ENCODE results near the gene ADA. TPM values are rescaled to one million over a fixed set of nuclear protein-coding genes. Genes with fewer than 3 reads are reported as not detected.
A peak's percentile ranks its signal among the peaks of the same experiment; 100 is the strongest.

The ADA gene
- total RNA-seq, 1 donor from 2014 or later, result 8.2 TPM

DNA sequence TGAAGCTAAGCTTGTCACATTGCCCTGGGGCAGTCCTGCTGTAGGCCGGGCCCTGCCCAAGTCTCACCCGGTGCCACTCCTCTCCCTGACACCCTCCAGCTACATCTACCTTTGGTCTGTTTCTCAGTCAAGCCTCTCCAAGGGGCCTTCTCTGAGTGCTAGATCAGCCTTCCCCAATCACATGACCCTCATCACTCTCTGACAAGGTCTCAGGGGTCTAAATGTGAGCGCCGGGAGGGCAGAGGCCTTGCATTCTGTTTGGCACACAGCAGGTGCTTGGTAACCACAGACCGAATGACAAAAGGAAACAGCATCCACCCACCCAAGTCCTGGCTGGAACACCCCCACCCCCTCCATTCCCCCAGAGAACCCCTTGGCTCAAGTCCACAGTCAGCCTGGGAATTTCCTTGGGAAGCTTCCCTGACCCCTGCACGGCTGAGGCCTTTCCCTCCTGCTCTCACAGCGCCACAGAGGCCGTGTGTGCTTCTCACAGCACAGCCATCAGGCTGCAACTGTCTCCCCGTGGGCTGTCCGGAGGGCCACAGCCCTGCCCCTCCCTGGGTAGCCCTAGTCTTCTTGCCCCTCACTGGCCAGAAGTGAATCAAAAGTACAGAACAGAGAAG, 36.2 kb downstream of the ADA start:
- TF ChIP-seq CTCF (conservative IDR thresholded peaks at IDR 0.05), result no peak
- DNase-seq (ENCODE audit: low read depth, low spot score), result no peak
- H3K27ac Mint-ChIP-seq (ENCODE audit: unreplicated experiment), result peak overlapping the region; percentile 12
- peaks cover 8% of the 10 kb centered on the region for H3K36me3 Mint-ChIP-seq (ENCODE audit: low read depth)
- H3K4me3 Mint-ChIP-seq, result no peak overlapping the region
- no peaks in the 10 kb centered on the region for H3K9me3 Mint-ChIP-seq
- no peaks in the 10 kb centered on the region for H3K27me3 Mint-ChIP-seq (ENCODE audit: low read depth)
- peaks cover 17% of the 10 kb centered on the region for H3K4me1 Mint-ChIP-seq

- Mint-ChIP-seq H3K36me3 (ENCODE audit: low read depth) (peaks cover under 1% of the 10 kb centered on the region), H3K27me3 (ENCODE audit: low read depth) (no peaks in the 10 kb centered on the region), H3K4me1 (peaks cover 24% of the 10 kb centered on the region), H3K4me3 (no peak overlapping the region), H3K27ac (ENCODE audit: unreplicated experiment) (peak overlapping the region; percentile 6), H3K9me3 (no peaks in the 10 kb centered on the region)
- no peak for DNase-seq (ENCODE audit: low read depth, low spot score)
- no peak for TF ChIP-seq CTCF (conservative IDR thresholded peaks at IDR 0.05)
Observed at GRCh38 chr20:44614525-44614924, 37.0 kb downstream of the ADA start.

DNA sequence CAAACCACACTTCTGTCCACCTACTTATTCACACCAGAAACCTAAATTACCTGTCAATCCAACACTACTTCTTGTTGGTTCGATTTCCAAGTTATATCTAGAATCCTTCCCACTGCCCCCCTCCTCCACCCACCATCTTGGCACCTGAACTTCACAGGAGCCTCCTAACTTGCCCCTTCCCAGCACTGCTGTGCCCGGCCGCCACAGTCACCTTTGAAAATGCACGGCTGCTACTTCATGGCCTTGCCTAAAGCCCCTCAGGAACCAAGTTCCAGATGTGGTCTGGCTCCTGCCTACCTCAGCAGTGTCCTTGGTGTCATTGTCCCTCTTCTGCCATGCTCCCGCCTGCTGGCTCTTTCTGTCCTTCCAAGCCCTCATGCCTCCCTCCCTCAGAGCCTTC, 37.9 kb downstream of the ADA start:
- peaks cover 29% of the 10 kb centered on the region for H3K4me1 Mint-ChIP-seq
- no peak for DNase-seq (ENCODE audit: low read depth, low spot score)
- H3K4me3 Mint-ChIP-seq, result no peak overlapping the region
- H3K27ac Mint-ChIP-seq (ENCODE audit: unreplicated experiment), result no peak overlapping the region
- no peaks in the 10 kb centered on the region for H3K27me3 Mint-ChIP-seq (ENCODE audit: low read depth)
- no peak for TF ChIP-seq CTCF (conservative IDR thresholded peaks at IDR 0.05)
- no peaks in the 10 kb centered on the region for H3K9me3 Mint-ChIP-seq
- no peaks in the 10 kb centered on the region for H3K36me3 Mint-ChIP-seq (ENCODE audit: low read depth)

- Mint-ChIP-seq H3K4me3 (no peak overlapping the region), H3K36me3 (ENCODE audit: low read depth) (no peaks in the 10 kb centered on the region), H3K27ac (ENCODE audit: unreplicated experiment) (no peak overlapping the region), H3K27me3 (ENCODE audit: low read depth) (no peaks in the 10 kb centered on the region), H3K4me1 (peaks cover 20% of the 10 kb centered on the region), H3K9me3 (no peaks in the 10 kb centered on the region)
- DNase-seq (ENCODE audit: low read depth, low spot score), result no peak
- TF ChIP-seq CTCF (conservative IDR thresholded peaks at IDR 0.05), result no peak
Observed at GRCh38 chr20:44610313-44610962, 41.1 kb downstream of the ADA start.

DNA sequence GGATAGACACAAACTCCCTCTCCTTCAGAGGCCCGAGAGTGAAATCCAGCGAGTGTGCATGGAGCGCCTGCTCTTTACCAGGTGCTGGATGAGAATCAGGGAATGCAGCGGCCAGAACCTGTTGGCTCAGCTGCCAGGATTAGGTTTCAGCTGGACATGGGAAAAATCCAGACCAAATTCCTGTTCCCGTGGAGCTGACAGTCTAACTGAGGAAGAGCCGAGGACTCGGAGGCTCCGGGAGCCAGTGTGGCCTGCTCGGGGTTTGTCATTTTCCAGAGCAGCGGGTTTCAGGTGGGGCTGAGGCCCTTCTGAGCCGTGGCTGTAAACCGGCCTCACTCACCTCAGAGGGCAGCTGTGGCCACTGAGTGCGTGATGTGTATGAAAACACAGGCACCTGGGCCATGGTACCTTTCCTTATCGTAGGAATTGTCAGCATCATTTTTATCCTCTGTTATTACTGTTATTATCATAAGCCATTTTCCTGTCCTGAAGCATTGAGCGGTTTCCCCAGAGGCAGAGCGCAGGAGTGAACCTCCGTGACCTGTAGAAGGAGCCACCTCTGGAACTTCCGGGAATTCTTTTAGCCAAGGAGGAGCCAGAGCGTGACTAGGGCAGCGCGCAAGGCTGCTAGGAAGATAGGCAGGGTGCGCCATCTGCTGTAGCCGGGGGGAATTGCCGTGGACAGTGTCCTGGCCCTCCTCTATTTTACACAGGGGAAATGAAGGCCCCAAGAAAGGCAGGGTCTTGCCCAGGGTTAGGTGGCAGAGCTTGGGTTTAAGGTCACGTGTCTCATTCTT, 41.8 kb downstream of the ADA start:
- TF ChIP-seq CTCF (conservative IDR thresholded peaks at IDR 0.05), result peak; percentile 99
- peak; percentile 94 for DNase-seq (ENCODE audit: low read depth, low spot score)
- peak overlapping the region; percentile 36 for H3K4me3 Mint-ChIP-seq
- no peak overlapping the region for H3K27ac Mint-ChIP-seq (ENCODE audit: unreplicated experiment)
- peaks cover 14% of the 10 kb centered on the region for H3K4me1 Mint-ChIP-seq
- no peaks in the 10 kb centered on the region for H3K9me3 Mint-ChIP-seq
- H3K36me3 Mint-ChIP-seq (ENCODE audit: low read depth), result no peaks in the 10 kb centered on the region
- no peaks in the 10 kb centered on the region for H3K27me3 Mint-ChIP-seq (ENCODE audit: low read depth)
